HCT116 (cell line): ENCODE measurements around the gene HDAC11. TPM values are rescaled to one million over a fixed set of nuclear protein-coding genes. Genes with fewer than 3 reads are reported as not detected.

Experiments used
- ATAC-seq: fragments of 200-7000 bp; cut with Tn5 transposase; 2 replicates; pipeline ENCODE4 v1.9.1; 2020; ENCODE audit warnings: mild to moderate bottlenecking, moderate library complexity
- BruUV-seq: library from RNA; stranded (reverse); fragments of 400-500 nt; replicated peaks from 2 replicates; lab custom pipeline; 2021; lab: Mats Ljungman, UMichigan
- CTCF ChIA-PET: fragments of 300-600 bp; sonication (Branson Sonifier 250); formaldehyde crosslinking; loops from one replicate; lab custom pipeline; 2021; ENCODE audit warnings: antibody characterized with exemption; lab: Charles Lee
- POLR2A ChIA-PET: fragments of 300-600, 350-600 bp; sonication (Branson Sonifier 250); formaldehyde crosslinking; loops from one replicate; lab custom pipeline; 2021; ENCODE audit warnings: antibody characterized with exemption; lab: Charles Lee
- RAD21 ChIA-PET, 2 experiments: fragments of 300-600 bp; sonication (Branson Sonifier 250); formaldehyde crosslinking; loops; one replicate each; lab custom pipeline; 2023; ENCODE audit warnings: low total read pairs in 2 of 2; ENCODE audit not compliant: uncharacterized antibody in 2 of 2, unreplicated experiment in 2 of 2, low non-redundant PET in 1 of 2; lab: Charles Lee
- DNase-seq: peaks from one replicate; pipeline ENCODE4 v3.0.0-alpha.2; 2010; ENCODE audit warnings: low read depth, low spot score
- H2AFZ ChIP-seq: fragments of 200-600 bp; shearing (Covaris generic), sonication (generic); 2 replicates; pipeline ENCODE4 v1.6.1; 2017; ENCODE audit warnings: low read depth, mixed run types, mixed read lengths, antibody characterized with exemption, low read length; ENCODE audit not compliant: poor library complexity, severe bottlenecking
- H3K27ac ChIP-seq: 2 replicates; pipeline ENCODE4 v1.5.1; 2012; ENCODE audit warnings: low read depth, low read length
- H3K27me3 ChIP-seq: fragments of 200-600 bp; sonication (generic); 2 replicates; pipeline ENCODE4 v1.6.1; 2016; ENCODE audit warnings: mixed run types, low read length, mixed read lengths; ENCODE audit not compliant: insufficient read depth
- H3K36me3 ChIP-seq, 2 experiments: fragments of 200-500 bp in 1 of 2; fragments of 200-600 bp in 1 of 2; sonication (Bioruptor generic) in 1 of 2; sonication (generic) in 1 of 2; 2 replicates each; pipeline versions ENCODE4 v1.5.1 to v1.6.1; 2014 to 2016; ENCODE audit warnings: low read length in 2 of 2, inconsistent platforms in 1 of 2, mixed read lengths in 1 of 2, mixed run types in 1 of 2; ENCODE audit not compliant: insufficient read depth in 2 of 2, control insufficient read depth in 1 of 2
- H3K4me1 ChIP-seq, 2 experiments: fragments of 200-600 bp in 1 of 2; sonication (generic) in 1 of 2; 2 replicates each; pipeline versions ENCODE4 v1.5.1 to v1.6.1; 2012 to 2017; ENCODE audit warnings: low read length in 2 of 2, inconsistent platforms in 1 of 2, mild to moderate bottlenecking in 1 of 2, mixed read lengths in 1 of 2, mixed run types in 1 of 2, moderate library complexity in 1 of 2; ENCODE audit not compliant: insufficient read depth in 2 of 2, control insufficient read depth in 1 of 2
- H3K4me2 ChIP-seq: fragments of 200-600 bp; sonication (generic); 2 replicates; pipeline ENCODE4 v1.6.1; 2017; ENCODE audit warnings: mixed run types, low read length, mixed read lengths
- H3K4me3 ChIP-seq, 2 experiments: fragments of 200-600 bp in 1 of 2; sonication (generic) in 1 of 2; replicated peaks in 1 of 2; 2 replicates each; pipeline ENCODE4 v1.5.1; 2011 to 2016; ENCODE audit warnings: low read length in 2 of 2, control low read depth in 1 of 2, low read depth in 1 of 2, mild to moderate bottlenecking in 1 of 2, mixed read lengths in 1 of 2, mixed run types in 1 of 2
- H3K79me2 ChIP-seq: fragments of 200-600 bp; sonication (generic); 2 replicates; pipeline ENCODE4 v1.6.1; 2017; ENCODE audit warnings: mild to moderate bottlenecking, mixed run types, low read length, moderate library complexity, mixed read lengths; ENCODE audit not compliant: insufficient read depth
- H3K9ac ChIP-seq: fragments of 200-600 bp; sonication (generic); 2 replicates; pipeline ENCODE4 v1.6.1; 2016; ENCODE audit warnings: low read length, mixed read lengths
- H3K9me2 ChIP-seq: fragments of 200-600 bp; sonication (generic), shearing (Covaris generic); 2 replicates; pipeline ENCODE4 v1.6.1; 2017; ENCODE audit warnings: mixed run types, mild to moderate bottlenecking, moderate library complexity; ENCODE audit not compliant: insufficient read depth
- H3K9me3 ChIP-seq, 2 experiments: fragments of 200-500 bp in 1 of 2; fragments of 200-600 bp in 1 of 2; sonication (Bioruptor generic) in 1 of 2; sonication (generic) in 1 of 2; 2 replicates each; pipeline ENCODE4 v1.6.1; 2014 to 2017; ENCODE audit warnings: low read length in 2 of 2, mixed read lengths in 2 of 2, inconsistent platforms in 1 of 2, low read depth in 1 of 2, mild to moderate bottlenecking in 1 of 2, mixed run types in 1 of 2, moderate library complexity in 1 of 2; ENCODE audit not compliant: control insufficient read depth in 1 of 2, insufficient read depth in 1 of 2
- H4K20me1 ChIP-seq: fragments of 200-600 bp; sonication (generic), shearing (Covaris generic); 2 replicates; pipeline ENCODE4 v1.6.1; 2017; ENCODE audit warnings: mixed run types, mild to moderate bottlenecking, moderate library complexity; ENCODE audit not compliant: insufficient read depth
- CBX3 ChIP-seq: IDR thresholded peaks from 2 replicates; pipeline ENCODE4 v1.6.1; 2012; ENCODE audit warnings: low read depth
- CEBPB ChIP-seq: IDR thresholded peaks from 2 replicates; pipeline ENCODE4 v1.6.1; 2012; ENCODE audit warnings: low read depth
- EGR1 ChIP-seq: IDR thresholded peaks from 2 replicates; pipeline ENCODE4 v1.6.1; 2012; ENCODE audit warnings: low read depth
- POLR2A ChIP-seq: IDR thresholded peaks from 2 replicates; pipeline ENCODE4 v1.7.0; 2011; ENCODE audit warnings: borderline replicate concordance; ENCODE audit not compliant: insufficient read depth, insufficient read length; ENCODE audit errors: extremely low read depth
- RAD21 ChIP-seq: IDR thresholded peaks from 2 replicates; pipeline ENCODE4 v1.6.1; 2012; ENCODE audit warnings: low read depth, mild to moderate bottlenecking
- REST ChIP-seq: IDR thresholded peaks from 2 replicates; pipeline ENCODE4 v1.6.1; 2012; ENCODE audit warnings: low read depth
- YY1 ChIP-seq: IDR thresholded peaks from 2 replicates; pipeline ENCODE4 v1.6.1; 2011; ENCODE audit warnings: low read length, low read depth, moderate library complexity, mild to moderate bottlenecking; ENCODE audit not compliant: insufficient replicate concordance; ENCODE audit errors: extremely low read depth
- intact Hi-C: fragments of 100-400 bp; cut with micrococcal nuclease; formaldehyde crosslinking; loops from 2 replicates; pipeline ENCODE4 v1.10.0; 2022
- total RNA-seq: library from RNA; stranded (reverse); gene quantifications from one replicate; pipeline ENCODE4 v1.2.1, GENCODE V29; 2021; ENCODE audit not compliant: unreplicated experiment
- TF ChIP-seq, protein P1 (sequence below): IDR thresholded peaks from 2 replicates; pipeline ENCODE4 v1.6.1; 2011; ENCODE audit warnings: mild to moderate bottlenecking, low read length, moderate library complexity; ENCODE audit not compliant: insufficient replicate concordance; ENCODE audit errors: extremely low read depth
- TF ChIP-seq, protein P2 (sequence below), 3 experiments: fragments of 200-600 bp in 1 of 3; sonication (generic) in 1 of 3; IDR thresholded peaks in 2 of 3; conservative IDR thresholded peaks in 1 of 3; 2 replicates each; pipeline ENCODE4 v1.5.1; 2012 to 2017; ENCODE audit warnings: low read depth in 2 of 3, low read length in 2 of 3, antibody characterized with exemption in 1 of 3, borderline replicate concordance in 1 of 3, control low read depth in 1 of 3, mild to moderate bottlenecking in 1 of 3, mixed read lengths in 1 of 3, mixed run types in 1 of 3, moderate library complexity in 1 of 3; ENCODE audit not compliant: insufficient read depth in 1 of 3

Gene HDAC11
- total RNA-seq, 1 experiment from 2014 or later, result 16.1 TPM

- no peak for DNase-seq
- no TSS peak for BruUV-seq
- no peak overlapping the region for H3K4me3 ChIP-seq
- H2AFZ ChIP-seq, result no peak overlapping the region
- POLR2A ChIA-PET, result no interaction called here
- H3K9ac ChIP-seq, result no peak overlapping the region
- H3K79me2 ChIP-seq, result no peaks in the 10 kb centered on the region
- ATAC-seq, result no peak
- H3K9me2 ChIP-seq, result no peaks in the 10 kb centered on the region
- peaks cover 15 to 28% of the 10 kb centered on the region in 2 experiments for H3K4me1 ChIP-seq
- no peak overlapping the region for H3K27ac ChIP-seq
- no peaks in the 10 kb centered on the region for H4K20me1 ChIP-seq
- no peaks in the 10 kb centered on the region for H3K36me3 ChIP-seq
- CTCF ChIA-PET, result no interaction called here
- TF ChIP-seq YY1, result no peak
- TF ChIP-seq, protein P1, sequence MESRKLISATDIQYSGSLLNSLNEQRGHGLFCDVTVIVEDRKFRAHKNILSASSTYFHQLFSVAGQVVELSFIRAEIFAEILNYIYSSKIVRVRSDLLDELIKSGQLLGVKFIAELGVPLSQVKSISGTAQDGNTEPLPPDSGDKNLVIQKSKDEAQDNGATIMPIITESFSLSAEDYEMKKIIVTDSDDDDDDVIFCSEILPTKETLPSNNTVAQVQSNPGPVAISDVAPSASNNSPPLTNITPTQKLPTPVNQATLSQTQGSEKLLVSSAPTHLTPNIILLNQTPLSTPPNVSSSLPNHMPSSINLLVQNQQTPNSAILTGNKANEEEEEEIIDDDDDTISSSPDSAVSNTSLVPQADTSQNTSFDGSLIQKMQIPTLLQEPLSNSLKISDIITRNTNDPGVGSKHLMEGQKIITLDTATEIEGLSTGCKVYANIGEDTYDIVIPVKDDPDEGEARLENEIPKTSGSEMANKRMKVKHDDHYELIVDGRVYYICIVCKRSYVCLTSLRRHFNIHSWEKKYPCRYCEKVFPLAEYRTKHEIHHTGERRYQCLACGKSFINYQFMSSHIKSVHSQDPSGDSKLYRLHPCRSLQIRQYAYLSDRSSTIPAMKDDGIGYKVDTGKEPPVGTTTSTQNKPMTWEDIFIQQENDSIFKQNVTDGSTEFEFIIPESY, result no peak
- no peak for TF ChIP-seq EGR1
- no peak for TF ChIP-seq CEBPB
- no peak for TF ChIP-seq POLR2A
- TF ChIP-seq CBX3, result no peak
- no peak for TF ChIP-seq REST
- TF ChIP-seq RAD21, result no peak
- TF ChIP-seq, protein P2, sequence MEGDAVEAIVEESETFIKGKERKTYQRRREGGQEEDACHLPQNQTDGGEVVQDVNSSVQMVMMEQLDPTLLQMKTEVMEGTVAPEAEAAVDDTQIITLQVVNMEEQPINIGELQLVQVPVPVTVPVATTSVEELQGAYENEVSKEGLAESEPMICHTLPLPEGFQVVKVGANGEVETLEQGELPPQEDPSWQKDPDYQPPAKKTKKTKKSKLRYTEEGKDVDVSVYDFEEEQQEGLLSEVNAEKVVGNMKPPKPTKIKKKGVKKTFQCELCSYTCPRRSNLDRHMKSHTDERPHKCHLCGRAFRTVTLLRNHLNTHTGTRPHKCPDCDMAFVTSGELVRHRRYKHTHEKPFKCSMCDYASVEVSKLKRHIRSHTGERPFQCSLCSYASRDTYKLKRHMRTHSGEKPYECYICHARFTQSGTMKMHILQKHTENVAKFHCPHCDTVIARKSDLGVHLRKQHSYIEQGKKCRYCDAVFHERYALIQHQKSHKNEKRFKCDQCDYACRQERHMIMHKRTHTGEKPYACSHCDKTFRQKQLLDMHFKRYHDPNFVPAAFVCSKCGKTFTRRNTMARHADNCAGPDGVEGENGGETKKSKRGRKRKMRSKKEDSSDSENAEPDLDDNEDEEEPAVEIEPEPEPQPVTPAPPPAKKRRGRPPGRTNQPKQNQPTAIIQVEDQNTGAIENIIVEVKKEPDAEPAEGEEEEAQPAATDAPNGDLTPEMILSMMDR (IDR thresholded peaks at IDR 0.05 in 2 of 3, conservative IDR thresholded peaks at IDR 0.05 in 1 of 3; ENCODE audit: borderline replicate concordance in 1 of 3, insufficient read depth in 1 of 3, low read depth in 2 of 3, low read length in 2 of 3), result no peak
- TF ChIP-seq, all 23 proteins: peak for 0
- intact Hi-C loops, result no loop called here
- no peaks in the 10 kb centered on the region for H3K9me3 ChIP-seq
- RAD21 ChIA-PET, result no interaction called here
- H3K4me2 ChIP-seq, result no peak overlapping the region
- H3K27me3 ChIP-seq, result no peaks in the 10 kb centered on the region
Measured at GRCh38 chr3:13532631-13533030, 52.5 kb downstream of the HDAC11 start.
